Stomach (tissue), 9 donors: ENCODE data around the gene CADPS. TPM values are rescaled to one million over a fixed set of nuclear protein-coding genes. Genes with fewer than 3 reads are reported as not detected.

Source experiments
- DNase-seq, 2 donors: peaks; one replicate each; pipeline versions ENCODE4 v3.0.0 to v3.0.0-alpha.2; 2013 to 2019
- H3K27ac ChIP-seq, 5 donors: fragments of 200-600 bp in 4 of 5; sonication (generic) in 4 of 5; one replicate each; pipeline ENCODE4 v1.5.1; 2013 to 2019; ENCODE audit warnings: mild to moderate bottlenecking in 1 of 5, moderate library complexity in 1 of 5
- H3K27me3 ChIP-seq, 3 donors: fragments of 200-600 bp; sonication (generic); one replicate each; pipeline ENCODE4 v1.5.1; 2017 to 2019; ENCODE audit warnings: mixed run types in 1 of 3
- H3K36me3 ChIP-seq, 4 donors: fragments of 200-600 bp; sonication (generic); 1 replicate in 3 of 4; 2 replicates in 1 of 4; pipeline ENCODE4 v1.5.1; 2016 to 2019
- H3K4me1 ChIP-seq, 4 donors: fragments of 200-600 bp; sonication (generic); one replicate each; pipeline ENCODE4 v1.5.1; 2016 to 2019
- H3K4me3 ChIP-seq, 4 donors: fragments of 200-600 bp; sonication (generic) in 3 of 4; one replicate each; pipeline ENCODE4 v1.5.1; 2016 to 2019; ENCODE audit warnings: mild to moderate bottlenecking in 1 of 4
- H3K9me3 ChIP-seq, 4 donors: fragments of 200-600 bp; sonication (generic); one replicate each; pipeline ENCODE4 v1.5.1; 2016 to 2019
- EP300 ChIP-seq: sonication (generic); formaldehyde crosslinking; IDR thresholded peaks from one replicate; pipeline ENCODE4 v1.6.1; 2017; ENCODE audit warnings: antibody characterized with exemption
- POLR2A ChIP-seq, 4 donors: fragments of 450-650 bp; IDR thresholded peaks; one replicate each; pipeline ENCODE4 v1.6.1; 2016; ENCODE audit warnings: antibody characterized with exemption in 4 of 4, control low read depth in 2 of 4, mild to moderate bottlenecking in 1 of 4, moderate library complexity in 1 of 4
- POLR2AphosphoS5 ChIP-seq, 3 donors: sonication (generic); formaldehyde crosslinking; IDR thresholded peaks; one replicate each; pipeline ENCODE4 v1.6.1; 2016; ENCODE audit warnings: antibody characterized with exemption in 3 of 3
- WGBS, 5 donors: extraction: QIAGEN DNeasy Blood & Tissue Kit in 3 of 5; methylation state at CpG; one replicate each; pipeline versions ENCODE4 v1.1.5 to v1.1.7; 2013 to 2018; 5-methylcytosine and 5-hydroxymethylcytosine counted together
- intact Hi-C: fragments of 100-400 bp; cut with DNase I; formaldehyde crosslinking; loops from one replicate; pipeline ENCODE4 v1.15.1; 2023; ENCODE audit warnings: low total_unique reads
- polyA plus RNA-seq, 3 donors: library from polyadenylated mRNA; stranded (reverse); fragments of 200-250 nt; gene quantifications; one replicate each; pipeline ENCODE4 v1.2.3, GENCODE V29; 2013
- total RNA-seq, 5 donors: library from RNA; depleted of rRNA; stranded (reverse); fragments of >200 nt; gene quantifications; one replicate each; pipeline versions ENCODE4 v1.1.0 to v1.2.3, GENCODE V29; 2014 to 2016
- TF ChIP-seq, protein P1 (sequence below), 7 experiments: fragments of 450-650 bp in 4 of 7; fragments of 200-600 bp in 3 of 7; sonication (generic) in 3 of 7; IDR thresholded peaks; one replicate each; pipeline ENCODE4 v1.5.1; 2016 to 2019; ENCODE audit warnings: antibody characterized with exemption in 7 of 7, control low read depth in 2 of 7, mild to moderate bottlenecking in 1 of 7
- donor health status: healthy with polysubstance abuse.
- donor health status: Bipolar disorder and iron deficiency.
- donor health status: healthy.

Gene CADPS
- total and polyA plus RNA-seq, 8 donors, result 0.58 to 32.2 (median 3.4) TPM

DNA sequence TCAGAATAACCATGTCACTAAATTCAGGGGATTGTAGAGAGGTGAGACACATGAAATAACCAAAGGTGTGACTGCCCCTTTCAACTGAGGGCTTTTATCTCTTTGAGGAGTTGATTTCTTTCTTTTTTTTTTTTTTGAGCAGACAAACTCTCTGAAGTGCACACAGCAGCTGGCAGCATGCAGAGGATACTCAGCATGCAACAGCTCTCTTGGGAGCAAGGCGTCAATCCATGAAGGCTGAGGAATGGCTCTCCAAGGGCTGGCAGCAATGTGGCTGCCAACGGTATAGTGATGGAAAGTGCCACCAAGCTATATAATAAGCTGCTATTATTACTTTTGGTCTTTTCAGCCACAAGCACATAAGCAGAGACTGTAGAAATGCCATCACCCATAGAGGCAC lies 275.2 kb downstream of the CADPS start:
- no peak for DNase-seq
- no peaks in the 10 kb centered on the region for H3K27me3 ChIP-seq
- TF ChIP-seq EP300 (no peak), POLR2A (IDR thresholded peaks at IDR 0.05) (no peak), POLR2AphosphoS5 (IDR thresholded peaks at IDR 0.05) (no peak)
- TF ChIP-seq, protein P1, sequence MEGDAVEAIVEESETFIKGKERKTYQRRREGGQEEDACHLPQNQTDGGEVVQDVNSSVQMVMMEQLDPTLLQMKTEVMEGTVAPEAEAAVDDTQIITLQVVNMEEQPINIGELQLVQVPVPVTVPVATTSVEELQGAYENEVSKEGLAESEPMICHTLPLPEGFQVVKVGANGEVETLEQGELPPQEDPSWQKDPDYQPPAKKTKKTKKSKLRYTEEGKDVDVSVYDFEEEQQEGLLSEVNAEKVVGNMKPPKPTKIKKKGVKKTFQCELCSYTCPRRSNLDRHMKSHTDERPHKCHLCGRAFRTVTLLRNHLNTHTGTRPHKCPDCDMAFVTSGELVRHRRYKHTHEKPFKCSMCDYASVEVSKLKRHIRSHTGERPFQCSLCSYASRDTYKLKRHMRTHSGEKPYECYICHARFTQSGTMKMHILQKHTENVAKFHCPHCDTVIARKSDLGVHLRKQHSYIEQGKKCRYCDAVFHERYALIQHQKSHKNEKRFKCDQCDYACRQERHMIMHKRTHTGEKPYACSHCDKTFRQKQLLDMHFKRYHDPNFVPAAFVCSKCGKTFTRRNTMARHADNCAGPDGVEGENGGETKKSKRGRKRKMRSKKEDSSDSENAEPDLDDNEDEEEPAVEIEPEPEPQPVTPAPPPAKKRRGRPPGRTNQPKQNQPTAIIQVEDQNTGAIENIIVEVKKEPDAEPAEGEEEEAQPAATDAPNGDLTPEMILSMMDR (IDR thresholded peaks at IDR 0.05), result no peak
- peaks cover 0 to 26% (median 0%) of the 10 kb centered on the region in 4 donors for H3K4me1 ChIP-seq
- WGBS, 5 donors, result 79 to 92% (median 85%) methylated on average over 2 of the region's 2 CpGs
- H3K9me3 ChIP-seq, result no peaks in the 10 kb centered on the region
- H3K36me3 ChIP-seq, result no peaks in the 10 kb centered on the region
- no peak overlapping the region for H3K27ac ChIP-seq
- no peak overlapping the region for H3K4me3 ChIP-seq
- intact Hi-C loops, result no loop called here

DNA sequence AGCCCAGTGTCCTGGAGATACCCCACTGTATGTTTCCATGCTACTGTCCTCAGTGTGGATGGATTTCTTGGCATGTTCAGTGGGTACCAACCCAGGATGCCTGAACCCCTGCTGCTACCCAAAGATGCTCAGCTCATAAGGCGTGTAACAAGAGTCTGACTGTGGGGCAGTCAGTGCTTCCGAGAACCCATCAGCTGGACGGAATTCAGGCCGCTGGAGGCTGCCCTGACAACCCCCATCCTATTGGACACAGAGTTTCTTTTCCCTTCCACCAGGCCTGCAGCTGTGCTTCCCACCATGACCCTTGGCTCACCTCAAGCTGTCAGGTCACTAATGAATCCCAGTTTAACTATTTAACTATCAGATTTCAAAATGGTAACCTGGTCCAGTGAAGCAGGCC lies 277.7 kb downstream of the CADPS start:
- Histone ChIP-seq H3K27ac (no peak overlapping the region), H3K9me3 (no peaks in the 10 kb centered on the region), H3K4me1 (peaks cover 0 to 23% (median 0%) of the 10 kb centered on the region in 4 donors), H3K36me3 (no peaks in the 10 kb centered on the region), H3K27me3 (no peaks in the 10 kb centered on the region), H3K4me3 (no peak overlapping the region)
- no peak for DNase-seq
- intact Hi-C loops, result no loop called here
- WGBS, 5 donors, result 78 to 88% (median 82%) methylated on average over 4 of the region's 4 CpGs
- no peak for TF ChIP-seq EP300
- TF ChIP-seq POLR2A (IDR thresholded peaks at IDR 0.05), result no peak
- TF ChIP-seq, protein P1 (IDR thresholded peaks at IDR 0.05), result no peak
- no peak for TF ChIP-seq POLR2AphosphoS5 (IDR thresholded peaks at IDR 0.05)

DNA sequence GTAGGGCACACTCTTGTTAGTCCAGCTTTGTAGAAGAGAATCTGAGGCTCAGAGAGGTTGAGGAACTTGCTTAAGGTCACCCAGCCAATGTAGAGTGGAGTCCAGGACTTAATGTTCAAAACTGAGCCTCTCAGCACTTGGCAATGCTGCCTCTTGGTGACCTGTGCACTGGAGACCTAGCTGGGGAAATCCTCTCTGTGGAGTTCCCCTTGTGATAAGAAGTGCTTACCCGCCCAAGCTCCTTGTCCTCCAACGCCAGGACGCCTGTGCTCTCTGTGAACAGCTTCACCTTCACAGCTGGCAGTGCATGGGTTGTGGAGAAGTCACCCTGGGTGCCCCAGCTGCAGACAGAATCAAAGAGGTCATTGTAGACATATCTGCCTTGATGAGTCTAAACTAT lies 282.8 kb downstream of the CADPS start:
- Histone ChIP-seq H3K9me3 (no peaks in the 10 kb centered on the region), H3K27me3 (no peaks in the 10 kb centered on the region), H3K36me3 (no peaks in the 10 kb centered on the region), H3K27ac (no peak overlapping the region), H3K4me3 (no peak overlapping the region), H3K4me1 (peaks cover 0 to 4% (median 0%) of the 10 kb centered on the region in 4 donors)
- DNase-seq, result peak in 1 of 2 donors; percentile 30
- intact Hi-C loops, result no loop called here
- WGBS, 5 donors, result 24 to 53% (median 37%) methylated on average over 3 of the region's 3 CpGs
- TF ChIP-seq, protein P1 (IDR thresholded peaks at IDR 0.05), result no peak
- TF ChIP-seq EP300 (no peak), POLR2A (IDR thresholded peaks at IDR 0.05) (no peak), POLR2AphosphoS5 (IDR thresholded peaks at IDR 0.05) (peak in 1 of 3 donors; percentile 32)

DNA sequence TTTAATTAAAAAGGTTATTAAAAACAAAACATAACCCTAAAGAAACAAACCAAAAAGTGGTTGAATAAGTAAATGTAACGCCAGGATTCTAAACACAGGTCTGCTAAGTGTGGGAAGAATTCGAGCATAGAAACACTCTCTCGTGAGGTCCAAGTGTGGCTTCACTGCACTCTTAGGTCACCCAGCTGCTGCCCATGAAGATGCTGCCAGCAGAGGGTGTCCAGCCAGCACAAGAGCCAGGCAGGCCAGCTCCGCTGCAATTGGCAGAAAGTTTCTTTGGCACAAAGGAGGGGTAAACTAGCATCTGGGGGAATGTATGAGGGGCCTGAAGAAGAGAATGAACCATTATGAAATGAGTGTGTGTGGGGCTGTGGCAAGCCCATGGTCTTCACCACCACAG lies 286.1 kb downstream of the CADPS start:
- H3K27me3 ChIP-seq, result no peaks in the 10 kb centered on the region
- no peaks in the 10 kb centered on the region for H3K36me3 ChIP-seq
- H3K4me3 ChIP-seq, result no peak overlapping the region
- no peak overlapping the region for H3K27ac ChIP-seq
- H3K4me1 ChIP-seq, result no peaks in the 10 kb centered on the region
- intact Hi-C loops, result no loop called here
- 78 to 86% (median 80%) methylated on average over 4 of the region's 4 CpGs for WGBS, 5 donors
- no peak for TF ChIP-seq POLR2A (IDR thresholded peaks at IDR 0.05)
- no peak for TF ChIP-seq EP300
- TF ChIP-seq POLR2AphosphoS5 (IDR thresholded peaks at IDR 0.05), result no peak
- TF ChIP-seq, protein P1 (IDR thresholded peaks at IDR 0.05), result no peak
- no peaks in the 10 kb centered on the region for H3K9me3 ChIP-seq
- DNase-seq, result no peak
